T-helper 1 cell treated with Interleukin-12 subunit alpha and Interleukin-12 subunit beta and Interleukin-4 antibody, amounts not matched to agents 30 μg/mL and 1 μg/mL, for 36 hours (primary cell): ENCODE results near the gene CLDN5.
A peak's percentile ranks its signal among the peaks of the same experiment; 100 is the strongest.

Source experiments
- H3K27ac Mint-ChIP-seq: one replicate; pipeline ENCODE4 v1.8.0; 2021; ENCODE audit warnings: mild to moderate bottlenecking, mixed read lengths
- H3K27me3 Mint-ChIP-seq: one replicate; pipeline ENCODE4 v1.8.0; 2021; ENCODE audit warnings: low read depth, mixed read lengths
- H3K36me3 Mint-ChIP-seq: one replicate; pipeline ENCODE4 v1.8.0; 2021; ENCODE audit warnings: low read depth, mixed read lengths
- H3K4me1 Mint-ChIP-seq: one replicate; pipeline ENCODE4 v1.8.0; 2021; ENCODE audit warnings: low read depth, mixed read lengths
- H3K4me3 Mint-ChIP-seq: one replicate; pipeline ENCODE4 v1.8.0; 2021; ENCODE audit warnings: mild to moderate bottlenecking, moderate library complexity, mixed read lengths
- H3K9me3 Mint-ChIP-seq: one replicate; pipeline ENCODE4 v1.8.0; 2021; ENCODE audit warnings: mixed read lengths

The CLDN5 gene

GRCh38 chr22:19520566-19521305, 3.5 kb downstream of the CLDN5 start:
- H3K4me1 Mint-ChIP-seq: peaks cover 6% of the 10 kb centered on the region
- H3K9me3 Mint-ChIP-seq: no peaks in the 10 kb centered on the region
- peaks cover 8% of the 10 kb centered on the region for H3K36me3 Mint-ChIP-seq
- H3K27me3 Mint-ChIP-seq: peaks cover 13% of the 10 kb centered on the region
- no peak overlapping the region for H3K4me3 Mint-ChIP-seq
- no peak overlapping the region for H3K27ac Mint-ChIP-seq

GRCh38 chr22:19520007-19520406, 4.2 kb downstream of the CLDN5 start:
- peaks cover 12% of the 10 kb centered on the region for H3K36me3 Mint-ChIP-seq
- H3K27ac Mint-ChIP-seq: no peak overlapping the region
- H3K9me3 Mint-ChIP-seq: no peaks in the 10 kb centered on the region
- H3K4me1 Mint-ChIP-seq: peaks cover 6% of the 10 kb centered on the region
- no peak overlapping the region for H3K4me3 Mint-ChIP-seq
- H3K27me3 Mint-ChIP-seq: peaks cover 11% of the 10 kb centered on the region

- H3K4me3 Mint-ChIP-seq: no peak overlapping the region
- H3K9me3 Mint-ChIP-seq: no peaks in the 10 kb centered on the region
- peaks cover 6% of the 10 kb centered on the region for H3K27me3 Mint-ChIP-seq
- peaks cover 5% of the 10 kb centered on the region for H3K4me1 Mint-ChIP-seq
- peaks cover 12% of the 10 kb centered on the region for H3K36me3 Mint-ChIP-seq
- H3K27ac Mint-ChIP-seq: peak overlapping the region; percentile 26
Measured at GRCh38 chr22:19519041-19519926, 4.9 kb downstream of the CLDN5 start.

GRCh38 chr22:19518635-19519034, 5.6 kb downstream of the CLDN5 start:
- Mint-ChIP-seq H3K4me1 (peaks cover 8% of the 10 kb centered on the region), H3K27ac (peak overlapping the region; percentile 26), H3K9me3 (no peaks in the 10 kb centered on the region), H3K4me3 (no peak overlapping the region), H3K36me3 (peaks cover 17% of the 10 kb centered on the region), H3K27me3 (peaks cover 6% of the 10 kb centered on the region)

- no peak overlapping the region for H3K27ac Mint-ChIP-seq
- H3K4me3 Mint-ChIP-seq: no peak overlapping the region
- peaks cover 7% of the 10 kb centered on the region for H3K4me1 Mint-ChIP-seq
Measured at GRCh38 chr22:19517919-19518611, 6.1 kb downstream of the CLDN5 start.

GRCh38 chr22:19517171-19517500, 7.1 kb downstream of the CLDN5 start:
- H3K9me3 Mint-ChIP-seq: no peaks in the 10 kb centered on the region
- H3K27me3 Mint-ChIP-seq: no peaks in the 10 kb centered on the region
- peaks cover 25% of the 10 kb centered on the region for H3K36me3 Mint-ChIP-seq
- no peak overlapping the region for H3K27ac Mint-ChIP-seq
- no peak overlapping the region for H3K4me3 Mint-ChIP-seq
- peaks cover 3% of the 10 kb centered on the region for H3K4me1 Mint-ChIP-seq

More at GRCh38 chr22:19517919-19518611, 6.1 kb downstream of the CLDN5 start:
- H3K9me3 Mint-ChIP-seq: no peaks in the 10 kb centered on the region
- peaks cover 21% of the 10 kb centered on the region for H3K36me3 Mint-ChIP-seq
- peaks cover 5% of the 10 kb centered on the region for H3K27me3 Mint-ChIP-seq

- peaks cover 3% of the 10 kb centered on the region for H3K4me1 Mint-ChIP-seq
Measured at GRCh38 chr22:19516378-19517170, 7.6 kb downstream of the CLDN5 start.

GRCh38 chr22:19515654-19516377, 8.4 kb downstream of the CLDN5 start:
- Mint-ChIP-seq H3K27me3 (no peaks in the 10 kb centered on the region), H3K4me1 (peaks cover 3% of the 10 kb centered on the region), H3K36me3 (peaks cover 33% of the 10 kb centered on the region), H3K4me3 (no peak overlapping the region), H3K9me3 (no peaks in the 10 kb centered on the region), H3K27ac (no peak overlapping the region)

More at GRCh38 chr22:19516378-19517170, 7.6 kb downstream of the CLDN5 start:
- no peaks in the 10 kb centered on the region for H3K9me3 Mint-ChIP-seq
- peaks cover 29% of the 10 kb centered on the region for H3K36me3 Mint-ChIP-seq
- H3K27me3 Mint-ChIP-seq: no peaks in the 10 kb centered on the region
- H3K27ac Mint-ChIP-seq: no peak overlapping the region
- no peak overlapping the region for H3K4me3 Mint-ChIP-seq

- Mint-ChIP-seq H3K27ac (peak overlapping the region; percentile 55), H3K27me3 (no peaks in the 10 kb centered on the region), H3K9me3 (no peaks in the 10 kb centered on the region), H3K4me1 (peaks cover 3% of the 10 kb centered on the region), H3K4me3 (no peak overlapping the region), H3K36me3 (peaks cover 32% of the 10 kb centered on the region)
Measured at GRCh38 chr22:19514831-19515565, 9.2 kb downstream of the CLDN5 start.

- peaks cover 3% of the 10 kb centered on the region for H3K4me1 Mint-ChIP-seq
- no peak overlapping the region for H3K4me3 Mint-ChIP-seq
- H3K9me3 Mint-ChIP-seq: no peaks in the 10 kb centered on the region
- no peak overlapping the region for H3K27ac Mint-ChIP-seq
- no peaks in the 10 kb centered on the region for H3K27me3 Mint-ChIP-seq
- H3K36me3 Mint-ChIP-seq: peaks cover 35% of the 10 kb centered on the region
Measured at GRCh38 chr22:19513823-19514222, 10.4 kb downstream of the CLDN5 start.

- Mint-ChIP-seq H3K4me3 (no peak overlapping the region), H3K27ac (no peak overlapping the region), H3K36me3 (peaks cover 36% of the 10 kb centered on the region), H3K27me3 (no peaks in the 10 kb centered on the region), H3K4me1 (peaks cover 7% of the 10 kb centered on the region), H3K9me3 (no peaks in the 10 kb centered on the region)
Measured at GRCh38 chr22:19510919-19511341, 13.3 kb downstream of the CLDN5 start.

- Mint-ChIP-seq H3K9me3 (no peaks in the 10 kb centered on the region), H3K4me1 (peaks cover 17% of the 10 kb centered on the region), H3K36me3 (peaks cover 35% of the 10 kb centered on the region), H3K27me3 (no peaks in the 10 kb centered on the region), H3K27ac (no peak overlapping the region), H3K4me3 (no peak overlapping the region)
Measured at GRCh38 chr22:19509923-19510322, 14.3 kb downstream of the CLDN5 start.

GRCh38 chr22:19509191-19509590, 15.0 kb downstream of the CLDN5 start:
- H3K36me3 Mint-ChIP-seq: peaks cover 35% of the 10 kb centered on the region
- H3K9me3 Mint-ChIP-seq: no peaks in the 10 kb centered on the region
- H3K4me1 Mint-ChIP-seq: peaks cover 23% of the 10 kb centered on the region
- no peak overlapping the region for H3K4me3 Mint-ChIP-seq
- H3K27me3 Mint-ChIP-seq: no peaks in the 10 kb centered on the region
- no peak overlapping the region for H3K27ac Mint-ChIP-seq
